Measurements from ENCODE around the gene KCNG4. TPM values are rescaled to one million over a fixed set of nuclear protein-coding genes. Genes with fewer than 3 reads are reported as not detected.

KCNG4 gene
- total RNA-seq, 1 experiment from 2014 or later: not detected

DNA sequence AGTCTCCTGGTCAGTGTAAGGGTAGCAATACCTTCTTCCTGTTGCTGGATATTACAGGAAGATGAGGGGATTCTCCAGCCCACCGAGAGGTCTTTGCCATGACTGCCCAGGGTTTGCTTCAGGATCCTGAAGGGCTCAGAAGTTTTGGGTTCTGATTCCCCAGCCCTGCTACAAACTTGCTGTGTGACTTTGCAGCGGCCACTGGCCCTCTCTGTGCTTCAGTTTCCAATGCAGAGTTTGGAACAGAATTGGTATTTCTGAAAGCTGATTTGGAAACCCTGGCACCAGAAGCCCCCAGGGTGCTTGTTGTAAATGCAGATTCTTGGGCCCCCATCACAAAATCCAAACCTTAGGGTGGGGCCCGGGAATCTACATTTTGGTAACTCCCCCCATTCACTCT, 14.7 kb downstream of the KCNG4 start:
- no peak overlapping the region for H3K27ac ChIP-seq (ENCODE audit: insufficient read length, low read depth, low read length)
- no peak overlapping the region for H2BK120ac ChIP-seq (ENCODE audit: low read depth, low read length, poor library complexity, severe bottlenecking)
- H3K56ac ChIP-seq (ENCODE audit: insufficient read length, low read depth, low read length): no peak overlapping the region
- Mint-ChIP-seq H3K36me3 (ENCODE audit: insufficient read depth in 1 of 3, low read depth in 3 of 3) (no peaks in the 10 kb centered on the region), H3K4me3 (no peak overlapping the region), H3K27me3 (ENCODE audit: low read depth) (peaks cover 2% of the 10 kb centered on the region), H3K4me1 (peaks cover 12 to 21% of the 10 kb centered on the region in 2 experiments), H3K9me3 (no peaks in the 10 kb centered on the region), H3K27ac (no peak overlapping the region)
- no peak overlapping the region for H4K5ac ChIP-seq (ENCODE audit: insufficient read length, low read depth, low read length)
- TF ChIP-seq, protein P1, sequence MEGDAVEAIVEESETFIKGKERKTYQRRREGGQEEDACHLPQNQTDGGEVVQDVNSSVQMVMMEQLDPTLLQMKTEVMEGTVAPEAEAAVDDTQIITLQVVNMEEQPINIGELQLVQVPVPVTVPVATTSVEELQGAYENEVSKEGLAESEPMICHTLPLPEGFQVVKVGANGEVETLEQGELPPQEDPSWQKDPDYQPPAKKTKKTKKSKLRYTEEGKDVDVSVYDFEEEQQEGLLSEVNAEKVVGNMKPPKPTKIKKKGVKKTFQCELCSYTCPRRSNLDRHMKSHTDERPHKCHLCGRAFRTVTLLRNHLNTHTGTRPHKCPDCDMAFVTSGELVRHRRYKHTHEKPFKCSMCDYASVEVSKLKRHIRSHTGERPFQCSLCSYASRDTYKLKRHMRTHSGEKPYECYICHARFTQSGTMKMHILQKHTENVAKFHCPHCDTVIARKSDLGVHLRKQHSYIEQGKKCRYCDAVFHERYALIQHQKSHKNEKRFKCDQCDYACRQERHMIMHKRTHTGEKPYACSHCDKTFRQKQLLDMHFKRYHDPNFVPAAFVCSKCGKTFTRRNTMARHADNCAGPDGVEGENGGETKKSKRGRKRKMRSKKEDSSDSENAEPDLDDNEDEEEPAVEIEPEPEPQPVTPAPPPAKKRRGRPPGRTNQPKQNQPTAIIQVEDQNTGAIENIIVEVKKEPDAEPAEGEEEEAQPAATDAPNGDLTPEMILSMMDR (conservative IDR thresholded peaks at IDR 0.05): no peak
- H2BK12ac ChIP-seq (ENCODE audit: insufficient read length, low read depth, low read length): no peak overlapping the region
- no peak overlapping the region for H2AK5ac ChIP-seq (ENCODE audit: insufficient read length, low read length)
- no peak overlapping the region for H2BK5ac ChIP-seq (ENCODE audit: insufficient read length, low read length)
- H3K23ac ChIP-seq (ENCODE audit: insufficient read length, low read depth, low read length): no peak overlapping the region
- H3K18ac ChIP-seq (ENCODE audit: insufficient read length, low read depth, low read length): no peak overlapping the region
- WGBS (ENCODE audit: extremely low coverage, insufficient read length, low lambda C conversion rate): no CpG with 5 or more reads among the region's 3 CpGs
- H3K9ac ChIP-seq (ENCODE audit: extremely low read depth, insufficient read length, low read length): no peak overlapping the region
- no peaks in the 10 kb centered on the region for H4K20me1 ChIP-seq (ENCODE audit: control insufficient read depth, insufficient read depth, insufficient read length)
- no peaks in the 10 kb centered on the region for H3K4me1 ChIP-seq (ENCODE audit: insufficient read depth, low read length)
- H3K4ac ChIP-seq (ENCODE audit: low read depth, low read length): no peak overlapping the region
- no peak overlapping the region for H3T11ph ChIP-seq (ENCODE audit: low read length)
- no peak overlapping the region for H4K91ac ChIP-seq (ENCODE audit: insufficient read length, low read depth, low read length)
- H3K23me2 ChIP-seq (ENCODE audit: insufficient read length, low read depth, low read length, poor library complexity, severe bottlenecking): no peaks in the 10 kb centered on the region
- H3K27me3 ChIP-seq (ENCODE audit: insufficient read depth, low read length): no peaks in the 10 kb centered on the region
- no peaks in the 10 kb centered on the region for H3K9me3 ChIP-seq (ENCODE audit: control insufficient read depth, low read depth, low read length)
- H3K4me2 ChIP-seq (ENCODE audit: insufficient read depth, insufficient read length, low read length): no peak overlapping the region
- H3K79me2 ChIP-seq (ENCODE audit: insufficient read depth, low read length): no peaks in the 10 kb centered on the region
- no peak overlapping the region for H2BK15ac ChIP-seq (ENCODE audit: low read depth, low read length)
- no peak overlapping the region for H2BK20ac ChIP-seq (ENCODE audit: low read depth, low read length, poor library complexity, severe bottlenecking)
- no peak overlapping the region for H4K8ac ChIP-seq (replicated peaks; ENCODE audit: insufficient read length, low read depth, low read length)
- no peak overlapping the region for H2AFZ ChIP-seq (ENCODE audit: low read length)
- no peaks in the 10 kb centered on the region for H3K79me1 ChIP-seq (ENCODE audit: insufficient read depth, low read depth, low read length, poor library complexity, severe bottlenecking)
- H3K14ac ChIP-seq (ENCODE audit: insufficient read depth, low read length): no peak overlapping the region
- DNase-seq: no peak
